ENCODE data around the gene CLTCL1. TPM values are rescaled to one million over a fixed set of nuclear protein-coding genes. Genes with fewer than 3 reads are reported as not detected.
A peak's percentile ranks its signal among the peaks of the same experiment; 100 is the strongest.

The CLTCL1 gene
- total RNA-seq, 1 experiment from 2014 or later: 7.9 TPM

- peak; percentile 82 to 83 for DNase-seq
- peak; percentile 65 to 75 for TF ChIP-seq CTCF (IDR thresholded peaks at IDR 0.05; ENCODE audit: insufficient read depth in 1 of 2, low read depth in 1 of 2, low read length in 1 of 2, severe bottlenecking in 1 of 2, unreplicated experiment in 1 of 2)
- intact Hi-C loops (cut with micrococcal nuclease; ENCODE audit: unreplicated experiment): loop anchor here (1.0 to 5.0 kb wide), 4 partner anchors 37 to 298 kb away; partner anchors contain the start of genes CDC45, CLTCL1, ESS2 and UFD1
- CTCF ChIA-PET: interaction anchor here (0.7 to 2.4 kb wide), 7 partner anchors 11 to 451 kb away, joined by 3 to 13 read pairs (median 6); partner anchors contain the start of genes CDC45, CLTCL1, DGCR2 and ESS2
- Mint-ChIP-seq H3K27ac (ENCODE audit: unreplicated experiment) (peak overlapping the region; percentile 42), H3K9me3 (ENCODE audit: unreplicated experiment) (no peaks in the 10 kb centered on the region), H3K36me3 (ENCODE audit: insufficient read depth, unreplicated experiment) (peaks cover 26% of the 10 kb centered on the region), H3K4me1 (ENCODE audit: low read depth, unreplicated experiment) (peaks cover 1% of the 10 kb centered on the region), H3K27me3 (ENCODE audit: insufficient read depth, unreplicated experiment) (no peaks in the 10 kb centered on the region), H3K4me3 (ENCODE audit: unreplicated experiment) (peak overlapping the region; percentile 74)
- POLR2A ChIA-PET: interaction anchor here (0.6 to 1.2 kb wide), 3 partner anchors 14 to 622 kb away, joined by 3 to 5 read pairs (median 3); partner anchors contain the start of gene ESS2
- Histone ChIP-seq H3K4me3 (ENCODE audit: low read depth, low read length) (peak overlapping the region; percentile 92), H3K27me3 (replicated peaks; ENCODE audit: control insufficient read depth, insufficient read depth, low read length) (no peaks in the 10 kb centered on the region), H3K4me1 (peaks cover 21% of the 10 kb centered on the region), H3K36me3 (ENCODE audit: control insufficient read depth, insufficient read depth, low read length) (peaks cover 3% of the 10 kb centered on the region), H3K9me3 (no peaks in the 10 kb centered on the region)
- no TSS peak for BruUV-seq (replicated peaks)
Observed at GRCh38 chr22:19179497-19180048, 111.9 kb downstream of the CLTCL1 start.

- H3K4me1 ChIP-seq: peaks cover 28% of the 10 kb centered on the region
- intact Hi-C loops (cut with micrococcal nuclease; ENCODE audit: unreplicated experiment): loop anchor here (1.0 to 5.0 kb wide), 4 partner anchors 37 to 298 kb away; partner anchors contain the start of genes CDC45, CLTCL1, ESS2 and UFD1
- peak; percentile 91 to 95 for DNase-seq
- Mint-ChIP-seq H3K4me1 (ENCODE audit: low read depth, unreplicated experiment) (no peaks in the 10 kb centered on the region), H3K9me3 (ENCODE audit: unreplicated experiment) (no peaks in the 10 kb centered on the region), H3K27ac (ENCODE audit: unreplicated experiment) (peak within 1 kb of the TSS; percentile 70), H3K4me3 (ENCODE audit: unreplicated experiment) (peak within 1 kb of the TSS; percentile 78), H3K36me3 (ENCODE audit: insufficient read depth, unreplicated experiment) (peaks cover 33% of the 10 kb centered on the region), H3K27me3 (ENCODE audit: insufficient read depth, unreplicated experiment) (no peaks in the 10 kb centered on the region)
- H3K9me3 ChIP-seq: no peaks in the 10 kb centered on the region
- peak within 1 kb of the TSS; percentile 92 for H3K4me3 ChIP-seq (ENCODE audit: low read depth, low read length)
- no peaks in the 10 kb centered on the region for H3K27me3 ChIP-seq (replicated peaks; ENCODE audit: control insufficient read depth, insufficient read depth, low read length)
- H3K36me3 ChIP-seq (ENCODE audit: control insufficient read depth, insufficient read depth, low read length): peaks cover 5% of the 10 kb centered on the region
- no peak for TF ChIP-seq CTCF (IDR thresholded peaks at IDR 0.05; ENCODE audit: insufficient read depth in 1 of 2, low read depth in 1 of 2, low read length in 1 of 2, severe bottlenecking in 1 of 2, unreplicated experiment in 1 of 2)
- CTCF ChIA-PET: interaction anchor here (0.5 to 2.4 kb wide), 12 partner anchors 10 to 1411 kb away, joined by 3 to 13 read pairs (median 4); partner anchors contain the start of genes CLTCL1, DGCR2 and ESS2
- TSS peak; percentile 19 for BruUV-seq (replicated peaks)
- POLR2A ChIA-PET: interaction anchor here (0.6 to 1.2 kb wide), 5 partner anchors 15 to 301 kb away, joined by 3 to 5 read pairs (median 5); partner anchors contain the start of genes C22orf39, CDC45 and ESS2
Observed at GRCh38 chr22:19178657-19179496, 112.6 kb downstream of the CLTCL1 start, which contains the start of gene SLC25A1. Gene SLC25A1 (minus strand): TSS chr22:19178736. CDS start chr22:19178673, 63 bp downstream.

Data from Caco-2 (cell line).